Mesendoderm (in vitro differentiated cells): ENCODE data around the gene RPS2.
"Not testable (repeated sequence)": the region's sequence is repeated elsewhere in the genome, so short reads cannot be mapped to it uniquely, and the experiment has no call there.

Experiments used
- DNase-seq: peaks from one replicate; pipeline ENCODE4 v3.0.0; 2013
- H2AK5ac ChIP-seq: 2 replicates; pipeline ENCODE4 v1.6.1; 2013; ENCODE audit warnings: low read length, inconsistent platforms
- H2BK120ac ChIP-seq: 2 replicates; pipeline ENCODE4 v1.6.1; 2013; ENCODE audit warnings: low read depth, mild to moderate bottlenecking, low read length, moderate library complexity, mixed read lengths
- H2BK15ac ChIP-seq: replicated peaks from 2 replicates; pipeline ENCODE4 v1.6.1; 2013; ENCODE audit warnings: low read depth, mild to moderate bottlenecking, moderate library complexity
- H2BK5ac ChIP-seq: 2 replicates; pipeline ENCODE4 v1.6.1; 2013; ENCODE audit warnings: low read length, inconsistent platforms
- H3K18ac ChIP-seq: 2 replicates; pipeline ENCODE4 v1.6.1; 2013; ENCODE audit warnings: mild to moderate bottlenecking, low read length, mixed read lengths
- H3K23ac ChIP-seq: one replicate; pipeline ENCODE4 v1.6.1; 2013; ENCODE audit warnings: low read length
- H3K27ac ChIP-seq: 2 replicates; pipeline ENCODE4 v1.5.1; 2013; ENCODE audit warnings: low read depth, mild to moderate bottlenecking, inconsistent platforms, low read length, moderate library complexity
- H3K27me3 ChIP-seq: 2 replicates; pipeline ENCODE4 v1.6.1; 2013; ENCODE audit warnings: low read length, control low read depth, mild to moderate bottlenecking, inconsistent platforms; ENCODE audit not compliant: insufficient read depth, poor library complexity
- H3K36me3 ChIP-seq: 2 replicates; pipeline ENCODE4 v1.6.1; 2013; ENCODE audit warnings: low read length, inconsistent platforms; ENCODE audit not compliant: control insufficient read depth, insufficient read depth
- H3K4ac ChIP-seq: one replicate; pipeline ENCODE4 v1.6.1; 2013; ENCODE audit warnings: low read depth, mild to moderate bottlenecking, low read length, moderate library complexity
- H3K4me1 ChIP-seq: 2 replicates; pipeline ENCODE4 v1.6.1; 2013; ENCODE audit warnings: low read depth, low read length, inconsistent platforms; ENCODE audit not compliant: control insufficient read depth
- H3K4me2 ChIP-seq: 2 replicates; pipeline ENCODE4 v1.6.1; 2013; ENCODE audit warnings: low read length
- H3K4me3 ChIP-seq: 2 replicates; pipeline ENCODE4 v1.5.1; 2013; ENCODE audit warnings: mild to moderate bottlenecking, low read length
- H3K56ac ChIP-seq: one replicate; pipeline ENCODE4 v1.6.1; 2013; ENCODE audit warnings: low read length
- H3K79me1 ChIP-seq: 2 replicates; pipeline ENCODE4 v1.6.1; 2013; ENCODE audit warnings: low read length, inconsistent platforms
- H3K79me2 ChIP-seq: 2 replicates; pipeline ENCODE4 v1.6.1; 2013; ENCODE audit warnings: mild to moderate bottlenecking, low read length; ENCODE audit not compliant: control insufficient read depth, insufficient read depth
- H3K9ac ChIP-seq: 2 replicates; pipeline ENCODE4 v1.6.1; 2013; ENCODE audit warnings: low read length, inconsistent platforms
- H4K5ac ChIP-seq: one replicate; pipeline ENCODE4 v1.6.1; 2013; ENCODE audit warnings: low read length
- H4K8ac ChIP-seq: one replicate; pipeline ENCODE4 v1.6.1; 2013; ENCODE audit warnings: low read depth, mild to moderate bottlenecking, control low read depth, low read length, moderate library complexity
- WGBS: extraction: QIAGEN DNeasy Blood & Tissue Kit; methylation state at CpG from one replicate; pipeline ENCODE4 v1.1.7; 2013; ENCODE audit warnings: low lambda C conversion rate, missing lambda C conversion rate; ENCODE audit not compliant: insufficient coverage; ENCODE audit errors: extremely low coverage; 5-methylcytosine and 5-hydroxymethylcytosine counted together

RPS2 gene

GRCh38 chr16:1963806-1964505 lies 670 bp downstream of the RPS2 start:
- H3K9ac ChIP-seq, result peak overlapping the region; percentile 99
- peak overlapping the region; percentile 96 for H3K4me3 ChIP-seq
- H4K8ac ChIP-seq, result no peak overlapping the region
- no peak overlapping the region for H2BK120ac ChIP-seq
- H3K4me1 ChIP-seq, result no peaks in the 10 kb centered on the region
- H4K5ac ChIP-seq, result no peak overlapping the region
- H2BK15ac ChIP-seq, result no peak overlapping the region
- WGBS, result no CpG with 5 or more reads among the region's 44 CpGs
- DNase-seq, result peak; percentile 34
- H2AK5ac ChIP-seq, result peak overlapping the region; percentile 85
- H3K56ac ChIP-seq, result peak overlapping the region; percentile 99
- H3K4ac ChIP-seq, result no peak overlapping the region
- H2BK5ac ChIP-seq, result peak overlapping the region; percentile 35
- H3K36me3 ChIP-seq, result peaks cover 15% of the 10 kb centered on the region
- peak overlapping the region; percentile 48 for H3K23ac ChIP-seq
- peaks cover 37% of the 10 kb centered on the region for H3K79me2 ChIP-seq
- H3K18ac ChIP-seq, result peak overlapping the region; percentile 91
- H3K4me2 ChIP-seq, result peak overlapping the region; percentile 100
- no peaks in the 10 kb centered on the region for H3K27me3 ChIP-seq
- peak overlapping the region; percentile 85 for H3K27ac ChIP-seq
- H3K79me1 ChIP-seq, result peaks cover 4% of the 10 kb centered on the region

- H3K36me3 ChIP-seq, result peaks cover 15% of the 10 kb centered on the region
- not testable (repeated sequence) for H4K8ac ChIP-seq, H2BK120ac ChIP-seq, H3K18ac ChIP-seq, DNase-seq, H3K79me1 ChIP-seq, H4K5ac ChIP-seq, H3K4ac ChIP-seq, H3K27ac ChIP-seq, H2AK5ac ChIP-seq, H2BK5ac ChIP-seq, H2BK15ac ChIP-seq, H3K27me3 ChIP-seq, H3K23ac ChIP-seq, H3K4me1 ChIP-seq
- peaks cover 37% of the 10 kb centered on the region for H3K79me2 ChIP-seq
- peak overlapping the region; percentile 99 for H3K56ac ChIP-seq
- WGBS, result no CpG with 5 or more reads among the region's 37 CpGs
- H3K4me3 ChIP-seq, result peak overlapping the region; percentile 42
- H3K4me2 ChIP-seq, result peak overlapping the region; percentile 87
- peak overlapping the region; percentile 99 for H3K9ac ChIP-seq
These were observed 2.2 kb downstream of the RPS2 start for GRCh38 chr16:1962161-1963153.

- H3K27ac ChIP-seq, result no peak overlapping the region
- no peak overlapping the region for H3K4me3 ChIP-seq
- no peak overlapping the region for H3K18ac ChIP-seq
- WGBS, result no CpG with 5 or more reads among the region's 6 CpGs
- no peak overlapping the region for H2AK5ac ChIP-seq
- no peaks in the 10 kb centered on the region for H3K4me1 ChIP-seq
- H4K5ac ChIP-seq, result no peak overlapping the region
- peaks cover 4% of the 10 kb centered on the region for H3K79me1 ChIP-seq
- no peak overlapping the region for H3K4ac ChIP-seq
- H3K23ac ChIP-seq, result no peak overlapping the region
- no peak overlapping the region for H2BK15ac ChIP-seq
- H2BK5ac ChIP-seq, result no peak overlapping the region
- H3K36me3 ChIP-seq, result peaks cover 15% of the 10 kb centered on the region
- H3K4me2 ChIP-seq, result no peak overlapping the region
- no peak overlapping the region for H4K8ac ChIP-seq
- H2BK120ac ChIP-seq, result no peak overlapping the region
- H3K79me2 ChIP-seq, result peaks cover 37% of the 10 kb centered on the region
- no peaks in the 10 kb centered on the region for H3K27me3 ChIP-seq
- no peak overlapping the region for H3K56ac ChIP-seq
- no peak overlapping the region for H3K9ac ChIP-seq
- DNase-seq, result peak; percentile 63
These were observed 3.0 kb downstream of the RPS2 start for GRCh38 chr16:1961651-1962067.

- no peak overlapping the region for H2AK5ac ChIP-seq
- H3K56ac ChIP-seq, result peak overlapping the region; percentile 99
- no peaks in the 10 kb centered on the region for H3K27me3 ChIP-seq
- H2BK15ac ChIP-seq, result no peak overlapping the region
- H3K36me3 ChIP-seq, result peaks cover 15% of the 10 kb centered on the region
- no peaks in the 10 kb centered on the region for H3K4me1 ChIP-seq
- peaks cover 4% of the 10 kb centered on the region for H3K79me1 ChIP-seq
- H3K79me2 ChIP-seq, result peaks cover 36% of the 10 kb centered on the region
- peak; percentile 76 for DNase-seq
- H2BK5ac ChIP-seq, result no peak overlapping the region
- H3K4me3 ChIP-seq, result no peak overlapping the region
- no peak overlapping the region for H3K27ac ChIP-seq
- H3K4ac ChIP-seq, result no peak overlapping the region
- H3K4me2 ChIP-seq, result peak overlapping the region; percentile 12
- H4K8ac ChIP-seq, result no peak overlapping the region
- no peak overlapping the region for H3K23ac ChIP-seq
- peak overlapping the region; percentile 98 for H3K9ac ChIP-seq
- H4K5ac ChIP-seq, result no peak overlapping the region
- no peak overlapping the region for H2BK120ac ChIP-seq
- no CpG with 5 or more reads among the region's 20 CpGs for WGBS
- no peak overlapping the region for H3K18ac ChIP-seq
These were observed 3.7 kb downstream of the RPS2 start for GRCh38 chr16:1960665-1961630.

GRCh38 chr16:1959269-1960039 lies 5.2 kb downstream of the RPS2 start, which contains the start of gene NDUFB10:
Gene NDUFB10 (plus strand): TSS chr16:1959538. CDS start chr16:1959625, 87 bp downstream.
- H3K4me1 ChIP-seq, result no peaks in the 10 kb centered on the region
- H3K4me2 ChIP-seq, result peak within 1 kb of the TSS; percentile 29
- peak; percentile 91 for DNase-seq
- H3K4ac ChIP-seq, result peak within 1 kb of the TSS; percentile 93
- no peak within 1 kb of the TSS for H2BK15ac ChIP-seq
- H3K79me2 ChIP-seq, result peaks cover 24% of the 10 kb centered on the region
- H4K8ac ChIP-seq, result no peak within 1 kb of the TSS
- WGBS, result no CpG with 5 or more reads among the region's 79 CpGs
- peak within 1 kb of the TSS; percentile 92 for H3K18ac ChIP-seq
- no peak within 1 kb of the TSS for H4K5ac ChIP-seq
- H3K79me1 ChIP-seq, result no peaks in the 10 kb centered on the region
- peak within 1 kb of the TSS; percentile 2 for H2BK120ac ChIP-seq
- H3K9ac ChIP-seq, result peak within 1 kb of the TSS; percentile 98
- no peaks in the 10 kb centered on the region for H3K27me3 ChIP-seq
- H2AK5ac ChIP-seq, result no peak within 1 kb of the TSS
- H3K27ac ChIP-seq, result peak within 1 kb of the TSS; percentile 70
- no peak within 1 kb of the TSS for H3K23ac ChIP-seq
- H3K56ac ChIP-seq, result peak within 1 kb of the TSS; percentile 99
- peak within 1 kb of the TSS; percentile 93 for H3K4me3 ChIP-seq
- peak within 1 kb of the TSS; percentile 63 for H2BK5ac ChIP-seq
- peaks cover 15% of the 10 kb centered on the region for H3K36me3 ChIP-seq
